ENCODE measurements around the gene CCR7.
"Not testable (repeated sequence)": the region's sequence is repeated elsewhere in the genome, so short reads cannot be mapped to it uniquely, and the experiment has no call there.

Gene CCR7

DNA sequence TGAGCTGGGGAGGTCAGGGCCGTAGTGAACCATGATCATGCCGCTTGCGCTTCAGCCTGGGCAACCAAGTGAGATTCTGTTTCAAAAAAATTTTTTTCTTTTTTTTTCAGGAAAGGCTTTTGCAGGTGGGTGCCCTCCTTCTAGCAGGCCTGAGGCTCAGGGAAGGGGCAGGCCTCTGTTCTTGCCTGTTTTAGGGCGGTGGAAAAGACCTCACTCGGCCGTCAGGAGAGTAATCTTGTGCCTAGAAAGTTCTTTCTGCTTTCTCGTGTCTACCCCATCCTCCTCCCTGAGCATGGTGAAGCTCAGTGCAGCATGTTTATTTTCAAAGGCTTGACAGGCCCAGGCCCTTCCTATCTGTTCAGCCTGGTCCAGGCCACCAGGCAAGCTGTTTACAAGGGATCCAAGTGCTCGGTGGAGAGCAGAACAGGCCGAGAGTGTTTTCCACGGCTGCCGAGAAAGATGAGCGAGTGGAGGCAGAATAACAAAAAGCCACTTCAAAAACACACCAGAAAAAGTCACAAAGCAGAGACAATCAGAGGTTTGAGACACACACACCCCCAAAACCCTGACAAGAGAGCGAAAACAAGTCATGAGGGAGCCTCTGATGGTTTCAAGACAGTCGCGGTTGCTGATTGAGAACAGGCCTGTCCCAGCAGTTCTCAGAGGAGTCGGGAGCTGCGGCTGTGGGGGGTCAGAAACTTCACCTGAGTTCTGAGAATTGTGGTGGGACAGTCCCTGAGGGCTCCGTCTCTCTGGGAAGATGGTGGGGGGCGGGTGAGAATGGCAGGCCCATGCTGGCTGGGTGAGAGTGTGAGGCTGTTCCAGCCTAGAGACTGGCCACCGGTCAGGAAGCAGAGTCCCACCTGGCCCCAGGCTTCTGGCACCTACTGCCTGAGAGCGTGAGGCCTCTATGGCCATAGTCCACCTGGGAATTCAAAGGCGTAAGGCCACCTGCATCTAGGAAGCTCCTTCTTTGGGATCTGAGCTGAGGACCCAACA lies 37.5 kb upstream of the CCR7 start:
- peak; percentile 50 for ATAC-seq
- peak overlapping the region; percentile 96 for H3K27ac Mint-ChIP-seq
- H3K36me3 Mint-ChIP-seq (ENCODE audit: low read depth) = no peaks in the 10 kb centered on the region
- H3K9me3 Mint-ChIP-seq = no peaks in the 10 kb centered on the region
- DNase-seq = peak; percentile 79
- H3K27me3 Mint-ChIP-seq = no peaks in the 10 kb centered on the region
- H3K4me1 Mint-ChIP-seq = peaks cover 100% of the 10 kb centered on the region
- H3K4me3 Mint-ChIP-seq = peak overlapping the region; percentile 64

DNA sequence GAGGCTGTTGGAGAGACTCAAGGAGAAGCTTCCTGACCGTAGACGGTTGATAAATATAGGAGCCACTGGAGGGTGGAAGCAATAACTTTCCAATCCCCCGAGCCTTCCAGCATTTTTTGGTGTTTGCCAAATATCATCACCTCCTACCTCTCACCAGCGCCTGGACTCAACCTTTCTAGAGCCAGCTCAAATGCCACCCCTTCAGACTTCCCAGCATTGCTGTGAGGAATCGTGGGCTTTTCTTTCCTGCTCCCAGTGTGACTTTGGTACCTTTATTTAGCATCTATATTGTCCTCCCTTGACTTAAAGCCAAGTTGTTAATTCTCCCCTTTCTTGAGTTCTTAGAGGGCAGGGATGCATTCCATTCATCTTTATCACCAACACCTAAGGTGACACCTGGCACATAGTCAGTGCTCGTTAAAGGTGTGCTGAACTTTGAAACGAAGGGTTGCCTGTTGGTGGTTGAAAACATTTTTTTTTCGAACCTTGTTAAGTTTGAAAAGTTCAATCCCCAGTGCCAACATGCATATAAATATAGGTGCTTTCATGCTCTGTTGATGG lies 35.3 kb upstream of the CCR7 start:
- Mint-ChIP-seq H3K27me3 (no peaks in the 10 kb centered on the region), H3K9me3 (peaks cover 11% of the 10 kb centered on the region), H3K36me3 (ENCODE audit: low read depth) (peaks cover 11% of the 10 kb centered on the region), H3K4me1 (peaks cover 100% of the 10 kb centered on the region), H3K4me3 (no peak overlapping the region), H3K27ac (peak overlapping the region; percentile 97)
- ATAC-seq (no peak), DNase-seq (no peak)

DNA sequence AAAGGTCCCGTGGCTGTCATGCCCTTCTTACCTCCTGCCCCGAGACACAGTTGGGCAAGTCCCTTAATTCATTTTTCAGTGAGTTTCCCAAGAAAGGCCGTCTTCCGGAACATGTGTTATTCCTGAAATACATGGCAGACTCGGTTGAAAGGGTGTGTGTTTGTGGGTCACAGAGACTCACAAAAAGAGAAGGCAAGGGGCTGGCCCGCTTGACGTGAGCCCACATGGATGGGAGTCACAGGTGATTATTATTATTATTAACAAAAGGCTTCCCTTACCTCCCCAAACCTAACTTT lies 34.1 kb upstream of the CCR7 start:
- Mint-ChIP-seq H3K27ac (peak overlapping the region; percentile 97), H3K4me3 (peak overlapping the region; percentile 71), H3K36me3 (ENCODE audit: low read depth) (peaks cover 14% of the 10 kb centered on the region), H3K4me1 (peaks cover 99% of the 10 kb centered on the region), H3K27me3 (no peaks in the 10 kb centered on the region), H3K9me3 (peaks cover 13% of the 10 kb centered on the region)
- no peak for ATAC-seq
- no peak for DNase-seq

DNA sequence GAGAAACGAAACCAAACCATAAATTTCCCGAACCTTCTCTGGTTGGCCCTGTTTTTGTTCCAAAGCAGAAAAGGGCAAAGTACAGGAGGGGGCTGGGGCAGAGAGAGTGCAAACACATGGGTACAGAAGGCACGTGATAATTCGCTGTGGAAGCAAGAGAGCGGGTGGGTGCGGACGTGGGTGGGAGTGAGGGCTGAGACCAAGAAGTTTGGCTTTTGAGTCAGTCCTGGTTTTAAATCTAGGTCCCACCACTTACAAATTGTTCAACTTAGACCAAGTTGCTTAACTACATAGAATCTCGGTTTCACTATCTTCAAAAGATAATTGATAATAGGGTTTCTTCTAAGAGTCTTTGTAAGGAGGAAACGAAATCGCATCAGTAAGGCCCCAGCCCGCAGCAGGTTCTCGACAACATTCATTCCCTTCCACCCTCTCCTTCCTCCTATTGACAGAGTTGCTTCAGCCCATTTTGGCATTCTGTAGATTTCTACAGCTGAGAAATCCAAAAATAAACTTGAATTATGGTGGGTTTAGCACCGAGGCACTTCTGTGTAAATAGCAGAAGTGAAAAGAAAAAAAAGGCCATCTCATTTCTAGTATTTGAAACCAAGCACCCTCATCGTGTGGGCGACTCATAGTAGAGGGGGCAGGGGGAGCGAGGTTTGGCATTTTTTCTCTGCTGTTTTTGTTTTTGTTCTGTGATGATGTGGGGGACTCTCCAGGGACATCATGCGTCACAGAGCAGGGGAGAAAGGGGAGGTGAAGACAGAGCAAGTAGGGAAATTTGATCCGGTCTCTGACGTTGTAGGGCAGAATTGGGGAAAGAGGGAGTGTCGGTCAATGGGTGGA lies 33.6 kb upstream of the CCR7 start:
- H3K4me3 Mint-ChIP-seq = peak overlapping the region; percentile 71
- peaks cover 14% of the 10 kb centered on the region for H3K36me3 Mint-ChIP-seq (ENCODE audit: low read depth)
- peaks cover 96% of the 10 kb centered on the region for H3K4me1 Mint-ChIP-seq
- DNase-seq = peak; percentile 80
- H3K9me3 Mint-ChIP-seq = peaks cover 13% of the 10 kb centered on the region
- peak; percentile 63 for ATAC-seq
- H3K27ac Mint-ChIP-seq = peak overlapping the region; percentile 97
- no peaks in the 10 kb centered on the region for H3K27me3 Mint-ChIP-seq

DNA sequence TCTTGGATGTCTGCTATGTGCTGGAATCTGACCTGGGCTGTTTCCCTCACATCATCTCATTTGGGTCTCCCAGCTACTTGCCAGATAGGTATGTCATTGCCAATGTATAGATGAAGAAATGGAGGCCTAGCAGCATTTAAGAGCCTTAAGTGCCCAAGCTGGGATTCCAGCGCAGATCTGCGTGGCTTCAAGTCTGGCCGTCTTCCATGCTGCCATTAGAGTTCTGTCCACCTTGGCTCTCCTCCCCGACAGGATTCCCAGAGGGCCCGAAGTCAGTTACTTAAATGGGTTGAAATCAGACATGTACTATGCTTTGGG lies 33.0 kb upstream of the CCR7 start:
- Mint-ChIP-seq H3K4me1 (peaks cover 90% of the 10 kb centered on the region), H3K27me3 (no peaks in the 10 kb centered on the region), H3K9me3 (peaks cover 13% of the 10 kb centered on the region), H3K36me3 (ENCODE audit: low read depth) (peaks cover 14% of the 10 kb centered on the region), H3K4me3 (peak overlapping the region; percentile 71), H3K27ac (peak overlapping the region; percentile 97)
- DNase-seq (no peak), ATAC-seq (no peak)

DNA sequence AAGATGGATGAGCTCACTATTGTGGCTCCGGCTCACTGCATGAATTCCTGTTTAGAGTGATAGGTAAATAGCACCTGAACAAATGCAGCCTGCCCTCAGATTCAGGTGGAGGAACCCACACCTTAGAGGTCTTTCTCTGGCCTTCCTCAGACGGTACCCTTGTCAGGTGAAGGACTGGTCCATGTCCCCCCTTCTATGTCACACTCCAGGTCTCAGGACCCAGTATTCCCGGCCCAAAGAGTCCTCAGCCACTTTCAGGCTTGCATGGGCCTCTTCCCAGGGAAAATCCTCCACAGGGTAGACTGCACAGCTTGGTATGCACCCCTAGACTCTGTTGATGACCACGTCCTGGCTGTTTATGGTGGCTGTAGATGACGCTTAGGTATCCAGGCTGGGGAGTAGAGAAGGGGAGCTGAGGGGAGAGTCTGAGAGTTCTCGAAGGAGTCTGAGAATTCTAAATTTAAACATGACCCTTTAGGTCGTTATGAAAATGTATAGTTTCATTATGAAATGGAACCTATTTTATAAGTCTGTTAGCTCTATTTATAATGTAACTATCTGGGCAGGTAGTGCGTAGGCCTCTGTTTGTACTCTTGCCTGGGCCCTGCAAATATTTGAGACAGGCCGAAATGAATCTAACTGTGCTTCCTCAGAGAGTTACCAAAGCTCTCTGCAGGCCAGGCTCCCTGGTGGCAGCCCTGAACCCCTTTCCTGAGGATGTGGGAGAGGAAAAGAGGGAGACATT lies 32.5 kb upstream of the CCR7 start:
- H3K27ac Mint-ChIP-seq = peak overlapping the region; percentile 97
- peak overlapping the region; percentile 71 for H3K4me3 Mint-ChIP-seq
- peaks cover 14% of the 10 kb centered on the region for H3K36me3 Mint-ChIP-seq (ENCODE audit: low read depth)
- peaks cover 13% of the 10 kb centered on the region for H3K9me3 Mint-ChIP-seq
- H3K27me3 Mint-ChIP-seq = no peaks in the 10 kb centered on the region
- ATAC-seq (no peak), DNase-seq (no peak)
- H3K4me1 Mint-ChIP-seq = peaks cover 86% of the 10 kb centered on the region

DNA sequence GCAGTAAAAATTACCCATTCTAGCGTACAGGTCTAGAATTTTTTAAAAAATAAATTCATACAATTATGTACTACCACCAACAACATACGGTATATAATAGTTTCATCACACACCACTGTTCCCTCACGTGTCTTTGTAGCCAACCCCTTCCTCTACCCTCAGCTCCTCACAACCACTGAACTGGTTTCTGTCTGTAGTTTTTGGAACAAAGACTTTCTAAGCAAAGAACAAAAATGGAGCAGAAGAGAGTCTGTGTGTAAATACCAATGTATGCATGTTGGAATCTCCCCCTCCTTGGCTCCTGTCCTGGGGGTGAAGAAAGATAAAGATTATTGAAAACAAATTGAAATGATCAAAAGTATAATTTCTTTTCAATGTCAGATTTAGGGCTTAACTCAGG lies 31.9 kb upstream of the CCR7 start:
- peaks cover 14% of the 10 kb centered on the region for H3K36me3 Mint-ChIP-seq (ENCODE audit: low read depth)

DNA sequence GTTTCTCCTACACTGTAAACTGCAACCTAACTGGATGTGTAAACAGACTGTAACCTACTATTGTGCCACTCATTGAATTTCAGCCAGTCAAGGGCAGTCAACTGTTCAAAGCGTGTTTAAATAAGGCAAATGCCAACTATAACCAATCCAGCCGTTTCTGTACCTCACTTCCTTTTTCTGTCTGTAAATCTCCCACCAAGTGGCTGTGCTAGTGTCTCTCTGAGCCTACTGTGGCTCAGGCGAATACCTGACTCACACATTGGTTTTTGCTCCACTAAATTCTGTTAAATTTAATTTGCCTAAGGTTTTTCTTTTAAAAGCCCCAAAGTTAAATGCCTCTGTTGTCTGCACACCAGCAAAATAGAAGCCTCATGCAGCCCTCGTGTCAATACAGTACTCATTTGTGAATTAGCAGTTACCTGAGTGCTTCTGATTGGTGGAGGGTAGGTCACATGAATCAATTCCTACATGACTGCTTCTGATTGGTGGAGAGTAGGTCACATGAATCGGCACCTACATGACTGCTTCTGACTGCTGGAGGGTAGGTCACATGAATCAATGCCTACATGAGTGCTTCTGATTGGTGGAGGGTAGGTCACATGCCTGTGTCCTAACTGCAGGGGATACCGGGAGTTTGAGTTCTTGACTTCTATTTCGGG lies 31.1 kb upstream of the CCR7 start:
- ATAC-seq = peak; percentile 42
- H3K4me1 Mint-ChIP-seq = peaks cover 73% of the 10 kb centered on the region
- DNase-seq = no peak
- peak overlapping the region; percentile 67 for H3K4me3 Mint-ChIP-seq
- no peaks in the 10 kb centered on the region for H3K27me3 Mint-ChIP-seq
- peaks cover 13% of the 10 kb centered on the region for H3K9me3 Mint-ChIP-seq
- peaks cover 14% of the 10 kb centered on the region for H3K36me3 Mint-ChIP-seq (ENCODE audit: low read depth)
- H3K27ac Mint-ChIP-seq = peak overlapping the region; percentile 97

More for the DNA sequence above, 31.9 kb upstream of the CCR7 start:
- peak overlapping the region; percentile 71 for H3K4me3 Mint-ChIP-seq
- H3K27ac Mint-ChIP-seq = peak overlapping the region; percentile 97
- no peaks in the 10 kb centered on the region for H3K27me3 Mint-ChIP-seq
- no peak for DNase-seq
- H3K4me1 Mint-ChIP-seq = peaks cover 81% of the 10 kb centered on the region
- peaks cover 13% of the 10 kb centered on the region for H3K9me3 Mint-ChIP-seq
- ATAC-seq = no peak

DNA sequence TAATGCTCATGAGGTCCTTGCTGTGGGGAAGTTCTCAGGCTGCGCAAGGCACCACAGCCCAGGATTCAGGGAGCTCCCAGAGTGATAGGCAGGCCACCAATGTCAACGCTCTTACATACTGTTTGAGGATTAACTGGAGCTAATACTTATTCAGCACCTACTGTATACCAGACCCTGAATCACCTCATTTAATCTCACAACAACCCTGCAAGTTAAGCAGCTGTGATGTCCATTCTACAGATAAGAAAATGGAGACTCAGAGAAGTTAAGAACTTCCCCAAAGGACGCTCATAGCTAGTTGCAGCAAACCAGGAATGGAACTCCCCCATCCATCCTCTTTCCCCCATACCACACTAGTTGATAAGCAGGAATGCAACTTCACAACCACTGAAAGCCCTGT lies 25.5 kb upstream of the CCR7 start:
- peaks cover 21% of the 10 kb centered on the region for H3K36me3 Mint-ChIP-seq (ENCODE audit: low read depth)
- H3K9me3 Mint-ChIP-seq = peaks cover 29% of the 10 kb centered on the region
- DNase-seq = no peak
- no peaks in the 10 kb centered on the region for H3K27me3 Mint-ChIP-seq
- peaks cover 71% of the 10 kb centered on the region for H3K4me1 Mint-ChIP-seq
- H3K4me3 Mint-ChIP-seq = no peak overlapping the region
- ATAC-seq = no peak
- no peak overlapping the region for H3K27ac Mint-ChIP-seq

DNA sequence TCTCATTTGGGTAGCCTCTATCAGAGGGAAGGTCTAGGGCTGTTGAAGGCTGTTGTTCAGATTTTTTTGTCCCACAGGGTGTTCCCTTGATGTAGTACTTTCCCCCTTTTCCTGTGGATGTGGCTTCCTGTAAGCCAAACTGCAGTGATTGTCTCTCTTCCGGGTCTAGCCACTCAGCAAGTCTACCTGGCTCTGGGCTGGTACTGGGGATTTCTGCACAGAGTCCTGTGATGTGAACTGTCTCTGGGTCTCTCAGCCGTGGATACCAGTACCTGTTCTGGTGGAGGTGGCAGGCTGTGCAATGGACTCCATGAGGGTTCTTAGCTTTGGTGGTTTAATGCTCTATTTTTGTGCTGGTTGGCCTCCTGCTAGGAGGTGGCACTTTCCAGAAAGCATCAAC lies 23.3 kb upstream of the CCR7 start:
- DNase-seq (no peak), ATAC-seq (no peak)
- H3K36me3 Mint-ChIP-seq (ENCODE audit: low read depth) = peaks cover 36% of the 10 kb centered on the region
- peaks cover 44% of the 10 kb centered on the region for H3K9me3 Mint-ChIP-seq
- no peak overlapping the region for H3K4me3 Mint-ChIP-seq
- H3K27ac Mint-ChIP-seq = peak overlapping the region; percentile 48
- no peaks in the 10 kb centered on the region for H3K27me3 Mint-ChIP-seq
- peaks cover 74% of the 10 kb centered on the region for H3K4me1 Mint-ChIP-seq

DNA sequence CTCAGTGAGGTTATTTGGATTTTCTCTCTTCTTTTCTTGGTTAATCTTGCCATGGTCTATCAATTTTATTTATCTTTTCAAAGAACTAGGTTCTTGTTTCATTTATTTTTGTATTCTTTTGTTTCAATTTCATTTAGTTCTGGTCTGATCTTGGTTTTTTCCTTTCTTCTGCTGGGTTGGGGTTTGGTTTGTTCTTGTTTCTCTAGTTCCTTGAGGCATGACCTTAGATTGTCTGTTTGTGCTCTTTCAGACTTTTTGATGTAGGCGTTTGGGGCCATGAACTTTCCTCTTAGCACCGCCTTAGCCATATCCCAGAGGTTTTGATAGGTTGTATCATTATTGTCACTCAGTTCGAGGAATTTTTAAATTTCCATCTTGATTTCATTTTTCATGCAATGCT lies 21.0 kb upstream of the CCR7 start:
- H3K4me1 Mint-ChIP-seq = peaks cover 93% of the 10 kb centered on the region

DNA sequence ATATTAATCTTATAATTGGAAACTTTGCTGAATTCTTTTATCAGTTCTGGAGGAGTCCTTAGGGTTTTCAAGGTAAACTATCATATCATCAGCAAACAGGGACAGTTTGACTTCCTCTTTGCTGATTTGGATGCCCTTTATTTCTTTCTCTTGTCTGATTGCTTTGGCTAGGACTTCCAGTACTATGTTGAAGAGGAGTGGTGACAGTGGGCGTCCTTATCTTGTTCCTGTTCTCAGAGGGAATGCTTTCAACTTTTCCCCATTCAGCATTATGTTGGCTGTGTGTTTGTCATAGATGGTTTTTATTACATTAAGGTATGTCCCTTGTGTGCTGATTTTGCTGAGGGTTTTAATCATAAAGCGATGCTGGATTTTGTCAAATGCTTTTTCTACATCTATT lies 19.7 kb upstream of the CCR7 start:
- not testable (repeated sequence) for ATAC-seq, H3K4me3 Mint-ChIP-seq, DNase-seq, H3K27me3 Mint-ChIP-seq
- Mint-ChIP-seq H3K27ac (peak overlapping the region; percentile 62), H3K36me3 (ENCODE audit: low read depth) (peaks cover 36% of the 10 kb centered on the region), H3K4me1 (peaks cover 92% of the 10 kb centered on the region), H3K9me3 (peaks cover 42% of the 10 kb centered on the region)

More for the DNA sequence above, 21.0 kb upstream of the CCR7 start:
- H3K27me3 Mint-ChIP-seq, DNase-seq, ATAC-seq: not testable (repeated sequence)
- H3K36me3 Mint-ChIP-seq (ENCODE audit: low read depth) = peaks cover 36% of the 10 kb centered on the region
- peak overlapping the region; percentile 44 for H3K4me3 Mint-ChIP-seq
- peaks cover 45% of the 10 kb centered on the region for H3K9me3 Mint-ChIP-seq
- H3K27ac Mint-ChIP-seq = peak overlapping the region; percentile 88

DNA sequence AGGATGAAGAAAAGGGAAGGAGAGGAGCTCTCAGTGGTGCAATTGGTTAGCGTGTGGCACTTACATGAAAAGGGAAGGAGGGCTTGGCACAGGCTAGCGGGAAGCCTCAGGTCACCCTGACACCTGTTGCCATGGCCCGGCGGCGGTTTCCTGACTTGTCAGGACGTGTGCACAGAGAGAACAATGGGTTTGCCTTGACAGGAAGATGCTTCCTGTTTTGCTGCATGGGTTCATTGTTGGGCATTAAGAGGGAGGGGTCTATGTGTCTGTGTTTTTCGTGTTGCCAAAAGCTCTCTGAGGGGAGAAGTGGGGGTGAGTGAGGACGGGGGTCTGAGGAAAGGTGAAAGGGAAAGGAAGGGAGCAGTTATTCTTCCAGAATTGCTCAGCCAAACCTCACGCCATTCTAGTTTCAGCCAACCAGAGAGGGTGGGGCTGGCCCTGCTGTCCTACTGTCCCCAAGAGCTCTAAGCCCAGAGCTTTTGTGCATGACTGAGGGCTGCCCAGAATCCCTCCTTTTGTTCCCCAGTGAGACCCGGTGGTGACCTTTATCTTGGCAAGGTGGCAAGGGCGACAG lies 17.1 kb upstream of the CCR7 start:
- no peaks in the 10 kb centered on the region for H3K27me3 Mint-ChIP-seq
- H3K4me1 Mint-ChIP-seq = peaks cover 93% of the 10 kb centered on the region
- peaks cover 27% of the 10 kb centered on the region for H3K36me3 Mint-ChIP-seq (ENCODE audit: low read depth)
- H3K4me3 Mint-ChIP-seq = peak overlapping the region; percentile 60
- DNase-seq = peak; percentile 65
- ATAC-seq = peak; percentile 67
- peak overlapping the region; percentile 89 for H3K27ac Mint-ChIP-seq
- peaks cover 29% of the 10 kb centered on the region for H3K9me3 Mint-ChIP-seq
